Measurements from ENCODE around the gene GPR32.
"Not testable (repeated sequence)": the region's sequence is repeated elsewhere in the genome, so short reads cannot be mapped to it uniquely, and the experiment has no call there.

The GPR32 gene

GRCh38 chr19:50747141-50747540, 23.1 kb upstream of the GPR32 start:
- in situ Hi-C loops (cut with HindIII; ENCODE audit: low sequenced_read_pairs): not testable (repeated sequence)

GRCh38 chr19:50749490-50749889, 20.8 kb upstream of the GPR32 start:
- in situ Hi-C loops (cut with HindIII; ENCODE audit: low sequenced_read_pairs): no loop called here

GRCh38 chr19:50750010-50750409, 20.3 kb upstream of the GPR32 start:
- in situ Hi-C loops (cut with HindIII; ENCODE audit: low sequenced_read_pairs): no loop called here

- in situ Hi-C loops (cut with HindIII; ENCODE audit: low sequenced_read_pairs): no loop called here
Observed at GRCh38 chr19:50753879-50754278, 16.4 kb upstream of the GPR32 start.

- in situ Hi-C loops (cut with HindIII; ENCODE audit: low sequenced_read_pairs): not testable (repeated sequence)
Observed at GRCh38 chr19:50756244-50756643, 14.0 kb upstream of the GPR32 start.

GRCh38 chr19:50757624-50758023, 12.6 kb upstream of the GPR32 start:
- in situ Hi-C loops (cut with HindIII; ENCODE audit: low sequenced_read_pairs): not testable (repeated sequence)

- in situ Hi-C loops (cut with HindIII; ENCODE audit: low sequenced_read_pairs): not testable (repeated sequence)
Observed at GRCh38 chr19:50759076-50759475, 11.2 kb upstream of the GPR32 start.

- in situ Hi-C loops (cut with HindIII; ENCODE audit: low sequenced_read_pairs): no loop called here
Observed at GRCh38 chr19:50759886-50760285, 10.4 kb upstream of the GPR32 start.

GRCh38 chr19:50761501-50761900, 8.8 kb upstream of the GPR32 start:
- in situ Hi-C loops (cut with HindIII; ENCODE audit: low sequenced_read_pairs): not testable (repeated sequence)

- in situ Hi-C loops (cut with HindIII; ENCODE audit: low sequenced_read_pairs): not testable (repeated sequence)
Observed at GRCh38 chr19:50763521-50763920, 6.7 kb upstream of the GPR32 start.

- in situ Hi-C loops (cut with HindIII; ENCODE audit: low sequenced_read_pairs): no loop called here
Observed at GRCh38 chr19:50764409-50764808, 5.9 kb upstream of the GPR32 start.

- in situ Hi-C loops (cut with HindIII; ENCODE audit: low sequenced_read_pairs): loop anchor here (5.0 kb wide), 1 partner anchor 69 kb away; no protein-coding TSS in a partner anchor
Observed at GRCh38 chr19:50766746-50767145, 3.5 kb upstream of the GPR32 start.

- in situ Hi-C loops (cut with HindIII; ENCODE audit: low sequenced_read_pairs): loop anchor here (5.0 kb wide), 1 partner anchor 70 kb away; no protein-coding TSS in a partner anchor
Observed at GRCh38 chr19:50767263-50767662, 3.0 kb upstream of the GPR32 start.

- in situ Hi-C loops (cut with HindIII; ENCODE audit: low sequenced_read_pairs): loop anchor here (5.0 kb wide), 1 partner anchor 71 kb away; no protein-coding TSS in a partner anchor
Observed at GRCh38 chr19:50768277-50768676, 2.0 kb upstream of the GPR32 start.

- in situ Hi-C loops (cut with HindIII; ENCODE audit: low sequenced_read_pairs): no loop called here
Observed at GRCh38 chr19:50770888-50771287, 624 bp downstream of the GPR32 start.

- in situ Hi-C loops (cut with HindIII; ENCODE audit: low sequenced_read_pairs): no loop called here
Observed at GRCh38 chr19:50772476-50772875, 2.2 kb downstream of the GPR32 start.

GRCh38 chr19:50772912-50773311, 2.6 kb downstream of the GPR32 start:
- in situ Hi-C loops (cut with HindIII; ENCODE audit: low sequenced_read_pairs): not testable (repeated sequence)

- in situ Hi-C loops (cut with HindIII; ENCODE audit: low sequenced_read_pairs): not testable (repeated sequence)
Observed at GRCh38 chr19:50773454-50773853, 3.2 kb downstream of the GPR32 start.

GRCh38 chr19:50776131-50776530, 5.9 kb downstream of the GPR32 start:
- in situ Hi-C loops (cut with HindIII; ENCODE audit: low sequenced_read_pairs): no loop called here

GRCh38 chr19:50777261-50777660, 7.0 kb downstream of the GPR32 start:
- in situ Hi-C loops (cut with HindIII; ENCODE audit: low sequenced_read_pairs): no loop called here

GRCh38 chr19:50777830-50778303, 7.6 kb downstream of the GPR32 start:
- in situ Hi-C loops (cut with HindIII; ENCODE audit: low sequenced_read_pairs): no loop called here

- in situ Hi-C loops (cut with HindIII; ENCODE audit: low sequenced_read_pairs): no loop called here
Observed at GRCh38 chr19:50778906-50779430, 8.7 kb downstream of the GPR32 start.
